HG03060 (cell line): Measurements from ENCODE around the gene TNFRSF19.
"Not testable (repeated sequence)": the region's sequence is repeated elsewhere in the genome, so short reads cannot be mapped to it uniquely, and the experiment has no call there.

Source experiments
- ATAC-seq: cut with Tn5 transposase; IDR thresholded peaks from one replicate; pipeline ENCODE4 v1.9.1; 2021; ENCODE audit warnings: low read depth, moderate number of reproducible peaks; ENCODE audit not compliant: unreplicated experiment

The TNFRSF19 gene

DNA sequence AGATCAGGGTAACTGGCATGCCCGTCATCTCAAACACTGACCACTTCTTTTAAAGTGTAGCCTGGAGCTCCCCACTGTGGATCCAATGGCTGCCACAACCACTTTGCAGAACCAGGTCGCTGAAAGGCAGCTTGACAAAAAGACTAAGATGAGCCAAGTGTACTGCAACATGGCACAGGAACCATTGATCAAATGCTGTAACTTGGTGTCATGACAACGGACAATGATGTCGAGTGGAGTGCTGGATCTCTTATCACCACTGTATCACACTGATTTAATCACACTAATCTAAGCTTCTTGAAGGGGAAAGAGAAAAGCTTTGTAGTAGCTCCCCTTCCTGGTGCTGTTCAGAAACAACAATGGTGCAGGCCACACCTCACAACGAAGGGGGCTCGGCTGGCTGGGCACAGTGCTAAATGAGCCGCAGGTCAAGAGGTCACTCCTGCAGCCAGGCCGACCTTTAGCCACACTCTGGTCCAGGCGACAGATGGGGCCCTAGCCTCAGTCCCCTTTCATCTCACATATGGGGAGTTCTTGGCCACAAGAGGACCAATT is 2.2 kb upstream of the TNFRSF19 start:
- ATAC-seq: no peak

DNA sequence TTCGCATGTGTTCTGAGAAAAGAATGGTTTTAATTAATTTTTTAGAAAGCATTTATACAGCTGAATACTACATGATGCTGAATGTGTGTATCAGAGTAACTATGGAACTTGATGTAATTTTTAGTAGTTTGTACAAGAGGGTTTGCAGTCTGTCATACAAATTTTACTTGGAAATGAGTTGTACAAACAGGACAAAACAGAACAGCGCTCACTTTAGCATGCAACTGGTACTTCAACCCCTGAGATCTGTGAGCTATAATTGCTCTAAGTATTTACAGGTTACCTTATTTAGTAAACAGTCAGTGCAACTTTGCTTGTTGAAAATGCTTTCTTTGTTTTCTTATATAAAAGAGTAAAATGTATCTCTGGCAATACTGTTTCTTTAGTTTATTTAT is 706 bp downstream of the TNFRSF19 start:
- ATAC-seq: no peak

GRCh38 chr13:23571431-23571830 is 1.2 kb downstream of the TNFRSF19 start:
- ATAC-seq: no peak

- no peak for ATAC-seq
Observed at GRCh38 chr13:23572836-23573235, 2.6 kb downstream of the TNFRSF19 start.

- ATAC-seq: no peak
Observed at GRCh38 chr13:23574421-23575145, 4.4 kb downstream of the TNFRSF19 start.

GRCh38 chr13:23575632-23576031 is 5.4 kb downstream of the TNFRSF19 start:
- ATAC-seq: no peak

- ATAC-seq: peak; percentile 33
Observed at GRCh38 chr13:23578411-23579071, 8.3 kb downstream of the TNFRSF19 start.

DNA sequence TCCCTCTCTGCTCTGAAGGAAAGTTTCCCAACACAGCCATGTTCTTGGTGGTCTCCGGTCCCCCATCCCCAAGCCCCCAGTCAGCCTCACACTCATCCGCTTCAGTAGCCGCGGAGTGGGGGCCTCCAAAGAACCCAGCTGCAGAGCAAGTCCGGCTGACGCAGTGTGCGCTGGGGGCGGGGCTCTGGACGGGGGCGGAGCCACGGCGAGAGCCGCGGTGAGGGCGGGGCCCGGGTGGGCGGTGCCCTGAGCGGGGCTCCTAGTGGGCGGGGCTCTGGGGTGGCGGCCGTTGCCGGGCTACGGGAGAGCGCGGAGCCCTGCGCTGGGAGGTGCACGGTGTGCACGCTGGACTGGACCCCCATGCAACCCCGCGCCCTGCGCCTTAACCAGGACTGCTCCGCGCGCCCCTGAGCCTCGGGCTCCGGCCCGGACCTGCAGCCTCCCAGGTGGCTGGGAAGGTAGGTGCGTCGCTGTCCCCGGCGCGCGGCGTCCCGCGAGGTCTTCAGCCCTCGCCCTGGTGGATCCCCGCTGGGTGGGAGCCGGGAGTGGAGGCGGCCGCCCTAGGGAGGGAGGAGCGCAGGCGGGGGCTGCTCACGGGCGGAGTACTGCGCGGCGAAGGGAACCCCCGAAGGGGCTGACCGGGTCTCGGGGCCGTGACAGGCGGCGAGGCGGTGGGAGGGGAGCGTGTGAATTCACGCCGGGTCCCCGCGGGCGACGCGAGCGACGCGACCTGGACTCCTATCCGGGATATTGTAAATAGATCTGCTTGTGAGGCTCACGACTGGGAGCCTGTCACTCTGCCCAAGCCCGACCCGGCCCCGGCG is 9.1 kb downstream of the TNFRSF19 start:
- peak; percentile 42 for ATAC-seq

GRCh38 chr13:23579896-23580683 is 9.9 kb downstream of the TNFRSF19 start:
- no peak for ATAC-seq

- ATAC-seq: no peak
Observed at GRCh38 chr13:23580684-23581060, 10.5 kb downstream of the TNFRSF19 start.

DNA sequence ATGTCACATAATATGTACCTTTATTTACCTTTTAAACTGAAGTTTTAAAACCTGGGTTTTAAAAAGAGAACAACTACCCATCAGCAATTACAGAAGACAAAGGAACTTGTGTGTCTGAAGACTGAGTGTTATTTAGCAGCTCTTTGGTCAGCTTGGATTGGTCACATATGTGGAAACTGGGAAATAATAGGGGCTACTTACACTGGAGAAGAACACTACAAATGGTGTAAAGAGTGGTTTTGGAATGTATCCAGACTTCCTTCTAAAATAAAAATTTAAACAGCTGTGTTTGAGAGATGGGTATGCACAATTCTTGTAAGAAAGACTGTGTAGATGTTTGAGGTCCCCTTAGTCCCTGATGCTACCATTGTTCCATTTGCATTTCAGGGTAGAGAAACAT is 13.3 kb downstream of the TNFRSF19 start:
- ATAC-seq: no peak

DNA sequence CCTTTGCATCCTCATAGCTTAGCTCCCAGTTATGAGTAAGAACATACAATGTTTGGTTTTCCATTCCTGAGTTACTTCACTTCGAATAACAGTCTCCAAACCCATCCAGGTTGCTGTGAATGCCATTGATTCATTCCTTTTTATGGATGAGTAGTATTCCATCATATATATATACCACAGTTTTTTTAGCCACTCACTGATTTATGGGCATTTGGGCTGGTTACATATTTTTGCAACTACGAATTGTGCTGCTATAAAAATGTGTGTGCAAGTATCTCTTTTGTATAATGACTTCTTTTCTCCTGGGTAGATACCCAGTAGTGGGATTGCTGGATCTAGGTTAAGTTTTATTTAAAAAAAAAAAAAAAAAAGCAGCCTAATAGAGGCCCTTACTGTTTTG is 14.1 kb downstream of the TNFRSF19 start:
- ATAC-seq: no peak

- ATAC-seq: no peak
Observed at GRCh38 chr13:23586336-23586735, 16.1 kb downstream of the TNFRSF19 start.

DNA sequence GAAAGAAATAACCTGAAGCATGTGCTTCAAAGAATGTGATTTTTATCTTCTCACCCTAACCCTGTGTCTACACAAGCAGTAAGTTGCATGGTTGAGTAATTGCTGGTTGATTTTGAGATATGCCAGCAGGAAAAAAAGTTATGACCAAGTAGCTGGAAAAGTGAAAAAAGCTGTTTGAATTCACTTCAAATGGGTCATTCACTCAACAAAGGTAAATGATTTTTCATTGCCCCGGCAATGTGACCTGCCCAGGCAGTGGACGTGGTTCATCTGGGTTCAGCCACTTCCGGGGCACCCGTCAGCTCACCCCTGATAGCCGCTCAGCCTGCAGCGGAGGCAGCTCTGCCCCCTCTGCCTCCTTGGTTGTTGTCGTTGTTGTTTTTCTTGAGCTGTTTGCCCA is 18.5 kb downstream of the TNFRSF19 start:
- no peak for ATAC-seq

- ATAC-seq: no peak
Observed at GRCh38 chr13:23592596-23592995, 22.4 kb downstream of the TNFRSF19 start.

DNA sequence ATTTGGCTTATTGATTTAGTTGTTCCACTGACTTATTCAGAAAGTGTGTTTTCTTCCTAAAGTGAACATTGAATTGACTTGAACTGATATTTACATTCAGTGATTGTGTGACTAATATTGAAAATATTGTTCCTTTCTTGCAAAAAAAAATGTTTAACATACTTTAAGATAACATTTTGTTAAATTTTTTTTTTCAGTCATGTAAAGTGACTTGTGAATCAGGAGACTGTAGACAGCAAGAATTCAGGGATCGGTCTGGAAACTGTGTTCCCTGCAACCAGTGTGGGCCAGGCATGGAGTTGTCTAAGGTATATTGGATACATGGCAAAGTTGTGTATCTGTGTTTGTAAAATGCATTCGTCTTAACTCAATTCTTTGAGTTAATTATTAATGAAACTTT is 22.9 kb downstream of the TNFRSF19 start:
- ATAC-seq: no peak

DNA sequence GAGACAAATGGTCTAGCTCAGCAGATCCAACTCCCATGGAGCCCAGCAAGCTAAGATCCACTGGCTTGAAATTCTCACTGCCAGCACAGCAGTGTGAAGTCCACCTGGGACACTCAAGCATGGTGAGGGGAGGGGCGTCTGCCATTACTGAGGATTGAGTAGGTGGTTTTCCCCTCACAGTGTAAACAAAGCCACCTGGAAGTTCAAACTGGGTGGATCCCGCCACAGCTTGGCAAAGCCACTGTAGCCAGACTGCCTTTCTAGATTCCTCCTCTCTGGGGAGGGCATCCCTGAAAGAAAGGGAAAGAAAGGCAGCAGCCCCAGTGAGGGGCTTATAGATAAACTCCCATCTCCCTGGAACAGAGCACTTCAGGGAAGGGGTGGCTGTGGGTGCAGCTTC is 24.1 kb downstream of the TNFRSF19 start:
- not testable (repeated sequence) for ATAC-seq

- no peak for ATAC-seq
Observed at GRCh38 chr13:23598369-23598768, 28.2 kb downstream of the TNFRSF19 start.

DNA sequence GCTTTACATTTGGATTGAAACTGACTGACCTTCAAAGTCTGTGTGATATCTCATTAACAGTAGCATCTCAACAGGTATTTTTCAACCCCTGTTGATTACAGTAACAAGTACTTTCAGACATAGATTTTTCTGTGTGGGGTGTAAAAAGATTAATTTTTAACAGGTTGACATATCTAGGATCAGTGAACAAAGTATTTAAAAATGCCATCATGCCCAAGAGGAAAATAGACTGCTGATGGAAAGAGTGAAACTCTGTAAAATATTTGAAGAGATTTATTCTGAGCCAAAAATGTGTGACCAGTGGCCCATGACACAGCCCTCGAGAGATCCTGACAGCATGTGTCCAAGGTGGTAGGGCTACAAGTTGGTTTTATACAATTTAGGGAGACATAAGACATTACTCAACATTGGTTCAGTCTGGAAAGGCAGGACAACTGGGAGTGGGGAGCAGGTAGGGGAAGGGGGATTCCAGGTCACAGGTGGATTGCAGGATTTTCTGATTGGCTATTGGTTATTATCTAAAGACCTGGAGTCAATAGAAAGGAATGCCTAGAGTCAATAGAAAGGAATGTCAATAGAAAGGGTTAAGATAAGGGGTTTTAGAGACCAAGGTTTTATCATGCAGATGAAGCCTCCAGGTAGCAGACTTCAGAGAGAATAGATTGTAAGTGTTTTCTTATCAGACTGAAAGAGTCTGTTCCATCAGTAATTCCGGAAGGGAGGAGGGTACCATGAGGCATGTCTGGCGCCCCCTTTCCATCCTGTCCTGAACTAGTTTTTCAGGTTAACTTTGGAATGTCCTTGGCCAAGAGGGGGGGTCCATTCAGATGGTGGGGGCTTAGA is 29.1 kb downstream of the TNFRSF19 start:
- ATAC-seq: no peak
